ENCODE results near the gene PLIN3.

PLIN3 gene

DNA sequence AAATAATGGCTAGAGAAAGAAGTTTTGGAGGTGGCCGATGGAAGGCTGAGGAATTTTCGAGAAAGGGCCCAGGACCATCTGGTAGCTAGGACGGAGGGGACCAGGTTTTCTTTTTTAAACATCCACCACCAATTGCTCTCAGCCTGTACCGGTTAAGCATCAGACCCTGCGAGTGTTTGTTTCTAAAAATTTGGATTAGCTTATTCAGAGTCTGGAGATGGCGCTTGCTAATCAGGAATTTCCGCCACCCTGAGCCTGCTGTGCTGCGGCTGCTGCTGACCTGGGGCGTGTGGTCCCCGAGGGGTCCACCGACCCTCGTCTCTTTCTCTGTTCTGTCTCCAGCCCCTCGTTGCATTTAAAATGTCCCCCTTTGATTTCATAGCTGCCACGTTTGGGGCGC is 43.8 kb upstream of the PLIN3 start:
- DNase-seq (ENCODE audit: low read depth): no peak
- TF ChIP-seq, protein P1, sequence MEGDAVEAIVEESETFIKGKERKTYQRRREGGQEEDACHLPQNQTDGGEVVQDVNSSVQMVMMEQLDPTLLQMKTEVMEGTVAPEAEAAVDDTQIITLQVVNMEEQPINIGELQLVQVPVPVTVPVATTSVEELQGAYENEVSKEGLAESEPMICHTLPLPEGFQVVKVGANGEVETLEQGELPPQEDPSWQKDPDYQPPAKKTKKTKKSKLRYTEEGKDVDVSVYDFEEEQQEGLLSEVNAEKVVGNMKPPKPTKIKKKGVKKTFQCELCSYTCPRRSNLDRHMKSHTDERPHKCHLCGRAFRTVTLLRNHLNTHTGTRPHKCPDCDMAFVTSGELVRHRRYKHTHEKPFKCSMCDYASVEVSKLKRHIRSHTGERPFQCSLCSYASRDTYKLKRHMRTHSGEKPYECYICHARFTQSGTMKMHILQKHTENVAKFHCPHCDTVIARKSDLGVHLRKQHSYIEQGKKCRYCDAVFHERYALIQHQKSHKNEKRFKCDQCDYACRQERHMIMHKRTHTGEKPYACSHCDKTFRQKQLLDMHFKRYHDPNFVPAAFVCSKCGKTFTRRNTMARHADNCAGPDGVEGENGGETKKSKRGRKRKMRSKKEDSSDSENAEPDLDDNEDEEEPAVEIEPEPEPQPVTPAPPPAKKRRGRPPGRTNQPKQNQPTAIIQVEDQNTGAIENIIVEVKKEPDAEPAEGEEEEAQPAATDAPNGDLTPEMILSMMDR (IDR thresholded peaks at IDR 0.05; ENCODE audit: control insufficient read depth, insufficient read depth, low read depth, low read length, missing control alignments): no peak
- H3K4me3 ChIP-seq (ENCODE audit: control insufficient read depth, low read depth, low read length): peak overlapping the region; percentile 54

DNA sequence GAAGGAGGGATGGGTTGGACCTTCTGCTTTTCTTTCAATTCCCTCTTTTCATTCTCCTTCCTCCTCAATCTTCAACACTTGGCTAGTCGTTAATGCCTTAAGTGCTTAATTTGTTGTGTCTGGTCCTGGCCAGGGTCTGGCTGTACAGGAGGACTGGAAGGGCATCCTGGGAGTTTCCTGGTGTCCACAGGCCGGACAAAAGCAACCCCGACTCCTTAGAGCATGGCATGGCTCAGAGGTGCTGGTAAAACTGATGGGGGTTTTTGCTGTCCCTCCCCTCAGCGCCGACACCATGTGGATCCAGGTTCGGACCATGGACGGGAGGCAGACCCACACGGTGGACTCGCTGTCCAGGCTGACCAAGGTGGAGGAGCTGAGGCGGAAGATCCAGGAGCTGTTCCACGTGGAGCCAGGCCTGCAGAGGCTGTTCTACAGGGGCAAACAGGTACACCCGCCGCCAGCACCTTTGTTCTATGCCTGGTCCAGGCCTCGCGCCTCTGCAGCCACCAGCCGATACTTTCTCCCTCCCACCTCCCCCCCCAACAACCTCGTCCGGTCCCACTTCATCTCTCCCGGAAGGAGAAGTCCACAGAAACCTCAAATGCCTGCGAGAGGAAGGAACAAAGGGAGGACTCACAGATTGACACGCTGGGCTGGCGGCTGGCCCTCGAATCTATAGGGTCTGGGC is 43.3 kb upstream of the PLIN3 start:
- DNase-seq (ENCODE audit: low read depth): no peak
- TF ChIP-seq, protein P1 (IDR thresholded peaks at IDR 0.05; ENCODE audit: control insufficient read depth, insufficient read depth, low read depth, low read length, missing control alignments): no peak
- H3K4me3 ChIP-seq (ENCODE audit: control insufficient read depth, low read depth, low read length): peak overlapping the region; percentile 54

- TF ChIP-seq, protein P1 (IDR thresholded peaks at IDR 0.05; ENCODE audit: control insufficient read depth, insufficient read depth, low read depth, low read length, missing control alignments): no peak
- peak overlapping the region; percentile 54 for H3K4me3 ChIP-seq (ENCODE audit: control insufficient read depth, low read depth, low read length)
- DNase-seq (ENCODE audit: low read depth): no peak
Measured at GRCh38 chr19:4909897-4910593, 42.6 kb upstream of the PLIN3 start.

DNA sequence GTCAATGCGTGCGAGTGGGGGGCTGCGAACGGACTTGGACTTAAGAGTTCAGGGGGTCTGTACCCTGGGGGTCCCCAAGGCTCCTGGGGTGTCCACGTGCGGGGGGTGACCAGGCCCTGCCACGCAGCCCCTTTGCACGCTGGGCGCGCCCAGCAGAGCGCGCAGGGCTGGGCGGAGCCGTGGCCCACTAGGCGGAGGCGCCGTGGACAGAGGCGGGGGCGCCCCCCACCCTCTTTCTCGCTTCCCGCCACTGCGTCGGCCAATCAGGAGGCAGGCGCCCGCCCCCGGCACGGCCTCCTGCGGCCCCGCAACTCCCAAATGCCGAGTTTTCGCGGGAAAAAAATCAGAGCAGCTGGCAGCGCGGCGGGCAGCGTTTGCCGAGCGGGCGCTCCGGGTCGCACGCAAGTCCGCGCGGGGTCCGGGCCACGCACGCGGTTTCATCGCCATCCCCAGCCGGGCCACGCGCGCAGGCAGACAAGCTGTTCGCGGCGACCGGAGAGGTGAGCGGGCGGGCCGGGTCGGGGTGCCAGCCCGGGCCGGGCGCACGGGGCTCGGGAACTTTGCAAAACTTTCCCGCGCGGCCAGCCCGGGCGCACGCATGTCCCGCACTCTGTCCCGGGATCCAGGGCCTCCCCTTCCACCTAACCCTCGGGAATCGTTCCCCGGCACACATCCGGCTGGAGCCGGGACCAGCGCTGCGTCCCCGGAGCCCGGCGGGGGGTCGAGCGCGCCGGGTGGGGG is 41.9 kb upstream of the PLIN3 start, which contains the start of gene UHRF1:
TSS of gene UHRF1 (plus strand) at position 346 of the 741 bp plus-strand sequence. CDS start 1,385 bp downstream, outside the sequence.
- TF ChIP-seq, protein P1 (IDR thresholded peaks at IDR 0.05; ENCODE audit: control insufficient read depth, insufficient read depth, low read depth, low read length, missing control alignments): no peak
- DNase-seq (ENCODE audit: low read depth): no peak

DNA sequence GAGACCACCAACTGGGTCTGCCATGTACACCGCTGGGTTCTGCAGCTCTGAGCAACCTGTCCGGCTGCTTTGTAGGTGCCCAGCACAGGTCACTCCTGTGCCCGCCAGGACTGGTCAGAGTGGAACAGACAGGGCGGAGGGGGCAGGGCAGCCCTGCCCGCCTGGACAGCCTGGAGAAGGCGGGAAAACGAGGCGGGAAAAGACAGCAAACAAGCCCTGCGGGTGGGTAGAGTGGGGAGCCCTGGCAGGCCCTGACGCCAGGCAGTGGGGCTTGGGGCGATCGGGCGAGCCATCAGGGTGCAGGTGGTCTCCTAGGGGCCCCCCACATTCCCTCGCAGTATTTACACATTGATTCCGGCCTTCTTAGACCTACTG is 41.3 kb upstream of the PLIN3 start:
- no peak for DNase-seq (ENCODE audit: low read depth)
- TF ChIP-seq, protein P1 (IDR thresholded peaks at IDR 0.05; ENCODE audit: control insufficient read depth, insufficient read depth, low read depth, low read length, missing control alignments): no peak
- no peak overlapping the region for H3K4me3 ChIP-seq (ENCODE audit: control insufficient read depth, low read depth, low read length)

More for the DNA sequence above, 41.9 kb upstream of the PLIN3 start, which contains the start of gene UHRF1:
- peak within 1 kb of the TSS; percentile 54 for H3K4me3 ChIP-seq (ENCODE audit: control insufficient read depth, low read depth, low read length)

DNA sequence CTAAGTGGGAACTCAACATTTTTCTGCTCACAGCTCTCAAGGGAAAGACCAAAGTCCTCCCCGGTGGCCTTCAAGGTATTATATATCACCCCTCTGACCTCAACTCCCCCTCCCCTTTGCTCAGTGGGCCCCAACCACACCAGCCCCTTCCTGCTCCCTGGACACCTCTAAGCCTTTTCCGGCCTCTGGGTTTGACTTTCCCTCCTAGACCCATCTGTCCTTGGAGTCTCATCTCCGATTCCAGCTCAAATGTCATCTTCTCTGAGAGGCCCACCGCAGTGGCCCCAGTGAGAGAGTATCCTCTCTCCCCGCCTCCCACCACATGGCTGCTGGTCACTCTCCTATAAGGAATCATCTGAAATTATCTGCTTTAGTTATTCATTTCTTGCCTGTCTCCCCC is 40.9 kb upstream of the PLIN3 start:
- TF ChIP-seq, protein P1 (IDR thresholded peaks at IDR 0.05; ENCODE audit: control insufficient read depth, insufficient read depth, low read depth, low read length, missing control alignments): no peak
- H3K4me3 ChIP-seq (ENCODE audit: control insufficient read depth, low read depth, low read length): no peak overlapping the region
- no peak for DNase-seq (ENCODE audit: low read depth)
